GM12892 (cell line): ENCODE measurements around the gene PRMT9.

Experiments
- POLR2A ChIP-seq: IDR thresholded peaks from 2 replicates; pipeline ENCODE4 v1.6.1; 2011; ENCODE audit warnings: low read depth, low read length, control low read depth
- TAF1 ChIP-seq: IDR thresholded peaks from 2 replicates; pipeline ENCODE4 v1.6.1; 2011; ENCODE audit warnings: low read depth, mild to moderate bottlenecking, control low read depth, low read length, borderline replicate concordance

DNA sequence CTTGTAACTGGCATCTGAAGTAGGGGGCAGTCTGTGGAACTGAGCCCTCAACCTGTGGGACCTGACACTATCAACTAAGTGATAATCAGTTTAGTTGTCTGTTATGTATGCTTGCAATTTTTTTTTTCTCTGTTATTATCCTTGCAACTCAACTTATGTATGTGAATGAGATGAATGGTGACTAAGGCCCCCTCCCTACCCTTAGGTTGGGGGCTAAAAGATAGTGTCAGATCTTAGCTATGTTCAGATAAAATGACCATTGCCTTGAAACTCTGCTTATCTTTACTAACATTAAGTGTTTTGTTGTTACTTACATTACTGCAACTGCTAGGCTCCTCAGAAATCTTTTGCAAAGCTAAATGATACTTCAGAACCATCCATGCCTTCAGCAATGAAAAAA is 35.3 kb downstream of the PRMT9 start:
- TF ChIP-seq POLR2A (no peak), TAF1 (no peak)
